ENCODE measurements around the gene PADI3. TPM values are rescaled to one million over a fixed set of nuclear protein-coding genes. Genes with fewer than 3 reads are reported as not detected.

The PADI3 gene
- total and polyA plus RNA-seq, 12 donors, result not detected

- 59 to 78% (median 71%) methylated on average over 2 to 6 of the region's 6 CpGs for WGBS, 4 donors
- Histone ChIP-seq H3K9me3 (replicated peaks in 1 of 3) (no peaks in the 10 kb centered on the region), H3K4me3 (no peak overlapping the region), H3K27ac (no peak overlapping the region), H3K4me1 (replicated peaks in 1 of 2) (no peaks in the 10 kb centered on the region), H3K36me3 (replicated peaks in 1 of 2) (no peaks in the 10 kb centered on the region), H3K27me3 (peaks cover 25% of the 10 kb centered on the region)
- no peak for TF ChIP-seq CTCF (IDR thresholded peaks at IDR 0.05)
- DNase-seq, result no peak
- intact Hi-C loops (cut with DNase I), result no loop called here
Measured at GRCh38 chr1:17215545-17215890, 33.4 kb upstream of the PADI3 start.

- H3K9me3 ChIP-seq (replicated peaks in 1 of 3), result no peaks in the 10 kb centered on the region
- H3K4me3 ChIP-seq, result no peak overlapping the region
- intact Hi-C loops (cut with DNase I), result no loop called here
- H3K36me3 ChIP-seq (replicated peaks in 1 of 2), result no peaks in the 10 kb centered on the region
- DNase-seq, result no peak
- H3K27me3 ChIP-seq, result peaks cover 25% of the 10 kb centered on the region
- no peak overlapping the region for H3K27ac ChIP-seq
- TF ChIP-seq CTCF (IDR thresholded peaks at IDR 0.05), result no peak
- TF ChIP-seq POLR2A (IDR thresholded peaks at IDR 0.05), result no peak
- 44 to 58% (median 51%) methylated on average over 5 of the region's 5 CpGs for WGBS, 4 donors
- H3K4me1 ChIP-seq (replicated peaks in 1 of 2), result no peaks in the 10 kb centered on the region
Measured at GRCh38 chr1:17216078-17216477, 32.8 kb upstream of the PADI3 start.

GRCh38 chr1:17217607-17218006 is 31.3 kb upstream of the PADI3 start:
- Histone ChIP-seq H3K4me3 (no peak overlapping the region), H3K9me3 (replicated peaks in 1 of 3) (no peaks in the 10 kb centered on the region), H3K27ac (no peak overlapping the region), H3K27me3 (peaks cover 18% of the 10 kb centered on the region), H3K36me3 (replicated peaks in 1 of 2) (no peaks in the 10 kb centered on the region), H3K4me1 (replicated peaks in 1 of 2) (no peaks in the 10 kb centered on the region)
- 63 to 76% (median 74%) methylated on average over 3 of the region's 3 CpGs for WGBS, 4 donors
- TF ChIP-seq CTCF (IDR thresholded peaks at IDR 0.05) (no peak), POLR2A (IDR thresholded peaks at IDR 0.05) (no peak)
- intact Hi-C loops (cut with DNase I), result no loop called here
- no peak for DNase-seq

- DNase-seq, result no peak
- Histone ChIP-seq H3K27me3 (peaks cover 9% of the 10 kb centered on the region), H3K36me3 (replicated peaks in 1 of 2) (no peaks in the 10 kb centered on the region), H3K9me3 (replicated peaks in 1 of 3) (no peaks in the 10 kb centered on the region), H3K4me3 (no peak overlapping the region), H3K4me1 (replicated peaks in 1 of 2) (no peaks in the 10 kb centered on the region), H3K27ac (no peak overlapping the region)
- intact Hi-C loops (cut with DNase I), result no loop called here
- 62 to 75% (median 67%) methylated on average over 7 of the region's 7 CpGs for WGBS, 4 donors
- TF ChIP-seq CTCF (IDR thresholded peaks at IDR 0.05), result no peak
- no peak for TF ChIP-seq POLR2A (IDR thresholded peaks at IDR 0.05)
Measured at GRCh38 chr1:17218939-17219338, 30.0 kb upstream of the PADI3 start.

All from adrenal gland (tissue), 12 donors.